Gastroesophageal sphincter (tissue), 2 donors: ENCODE data around the gene KCNJ10.

Source experiments
- POLR2A ChIP-seq, 2 donors: fragments of 450-650 bp; IDR thresholded peaks; one replicate each; pipeline ENCODE4 v1.6.1; 2017; ENCODE audit warnings: antibody characterized with exemption in 2 of 2, mild to moderate bottlenecking in 2 of 2, moderate library complexity in 1 of 2
- POLR2AphosphoS5 ChIP-seq: sonication (generic); formaldehyde crosslinking; IDR thresholded peaks from one replicate; pipeline ENCODE4 v1.6.1; 2017; ENCODE audit warnings: antibody characterized with exemption

- TF ChIP-seq POLR2AphosphoS5 (no peak), POLR2A (IDR thresholded peaks at IDR 0.05) (no peak)
These were observed 104.7 kb downstream of the KCNJ10 start for GRCh38 chr1:159965263-159965662.
